Astrocyte of the cerebellum (primary cell): Measurements from ENCODE around the gene SNX33.

Experiments
- DNase-seq: peaks from one replicate; pipeline ENCODE4 v3.0.0-alpha.2; 2011; ENCODE audit warnings: low read depth
- H3K4me3 ChIP-seq: 2 replicates; pipeline ENCODE4 v1.5.1; 2011; ENCODE audit warnings: mild to moderate bottlenecking, low read depth, low read length, moderate library complexity
- CTCF ChIP-seq: IDR thresholded peaks from 2 replicates; pipeline ENCODE4 v1.5.1; 2012; ENCODE audit warnings: low read length, low read depth, moderate library complexity, mild to moderate bottlenecking; ENCODE audit errors: missing control alignments
- in situ Hi-C: cut with HindIII; loops from 2 replicates; pipeline ENCODE4 v1.10.0; 2017; ENCODE audit warnings: low sequenced_read_pairs

SNX33 gene

GRCh38 chr15:75671730-75672602, 24.3 kb downstream of the SNX33 start:
- TF ChIP-seq CTCF: no peak
- DNase-seq: no peak
- in situ Hi-C loops: no loop called here
- H3K4me3 ChIP-seq: no peak overlapping the region

GRCh38 chr15:75672646-75673425, 25.1 kb downstream of the SNX33 start:
- peak; percentile 49 for DNase-seq
- in situ Hi-C loops: no loop called here
- no peak for TF ChIP-seq CTCF
- no peak overlapping the region for H3K4me3 ChIP-seq

- H3K4me3 ChIP-seq: no peak overlapping the region
- in situ Hi-C loops: no loop called here
- no peak for TF ChIP-seq CTCF
- no peak for DNase-seq
Measured at GRCh38 chr15:75673426-75674235, 25.9 kb downstream of the SNX33 start.

- in situ Hi-C loops: no loop called here
- no peak overlapping the region for H3K4me3 ChIP-seq
- DNase-seq: no peak
- no peak for TF ChIP-seq CTCF
Measured at GRCh38 chr15:75674366-75674765, 26.7 kb downstream of the SNX33 start.

- DNase-seq: no peak
- TF ChIP-seq CTCF: no peak
- no peak overlapping the region for H3K4me3 ChIP-seq
- in situ Hi-C loops: no loop called here
Measured at GRCh38 chr15:75675579-75676404, 28.1 kb downstream of the SNX33 start.
